ENCODE results near the gene AGO4. TPM values are rescaled to one million over a fixed set of nuclear protein-coding genes. Genes with fewer than 3 reads are reported as not detected.
A peak's percentile ranks its signal among the peaks of the same experiment; 100 is the strongest.
"Not testable (repeated sequence)": the region's sequence is repeated elsewhere in the genome, so short reads cannot be mapped to it uniquely, and the experiment has no call there.

The AGO4 gene
- total and polyA plus RNA-seq, 2 donors (not counting 1 experiment from before 2014, with no cell fraction given): 7.8 to 22.6 TPM

GRCh38 chr1:35769188-35769758 is 38.5 kb upstream of the AGO4 start:
- intact Hi-C loops (cut with micrococcal nuclease): loop anchor here (1.0 kb wide), 2 partner anchors 39 to 128 kb away; partner anchors contain the start of genes AGO4 and PSMB2
- Mint-ChIP-seq H3K9me3 (ENCODE audit: insufficient read depth) (no peaks in the 10 kb centered on the region), H3K4me3 (peak overlapping the region; percentile 97), H3K27ac (peak overlapping the region; percentile 80), H3K4me1 (peaks cover 7% of the 10 kb centered on the region), H3K27me3 (no peaks in the 10 kb centered on the region)
- WGBS (ENCODE audit: insufficient coverage): under 1% methylated on average over 58 of the region's 58 CpGs
- Histone ChIP-seq H3K4me3 (ENCODE audit: control extremely low read depth in 1 of 5, extremely low read depth in 1 of 5, insufficient read depth in 1 of 5, low read depth in 2 of 5, low read length in 4 of 5) (peak overlapping the region; percentile 65 to 99 (median 87)), H3K27ac (ENCODE audit: low read length in 2 of 2) (peak overlapping the region; percentile 51 to 83), H3K9me3 (ENCODE audit: control extremely low read depth in 1 of 3, control insufficient read depth in 2 of 3, insufficient read depth in 1 of 3, low read length in 2 of 3) (no peaks in the 10 kb centered on the region), H3K4me1 (ENCODE audit: control insufficient read depth in 2 of 2, insufficient read depth in 2 of 2, low read length in 2 of 2) (peaks cover 0 to 12% of the 10 kb centered on the region in 2 donors), H3K27me3 (replicated peaks in 1 of 4; ENCODE audit: control extremely low read depth in 1 of 4, control insufficient read depth in 3 of 4, insufficient read depth in 4 of 4, low read length in 3 of 4) (no peaks in the 10 kb centered on the region), H3K4me2 (replicated peaks; ENCODE audit: low read depth, low read length, poor library complexity, severe bottlenecking) (peak overlapping the region; percentile 99), H2AFZ (ENCODE audit: insufficient read depth, low read depth, low read length, poor library complexity, severe bottlenecking) (peak overlapping the region; percentile 99), H3K79me2 (ENCODE audit: control insufficient read depth, insufficient read depth, low read length) (no peaks in the 10 kb centered on the region), H4K20me1 (ENCODE audit: control insufficient read depth, insufficient read depth, low read length, poor library complexity, severe bottlenecking) (no peaks in the 10 kb centered on the region), H3K9ac (ENCODE audit: low read length) (peak overlapping the region; percentile 94), H3K36me3 (replicated peaks in 1 of 2; ENCODE audit: control extremely low read depth in 1 of 2, control insufficient read depth in 1 of 2, extremely low read depth in 1 of 2, insufficient read depth in 2 of 2, low read length in 1 of 2) (no peaks in the 10 kb centered on the region)
- POLR2A ChIA-PET: interaction anchor here (0.5 to 1.9 kb wide), 4 partner anchors 162 to 737 kb away, joined by 3 to 7 read pairs (median 4); partner anchors contain the start of genes AGO3, KIAA0319L, NCDN and ZMYM4
- TF ChIP-seq CTCF (IDR thresholded peaks at IDR 0.05) (no peak), EZH2 (IDR thresholded peaks at IDR 0.05; ENCODE audit: borderline replicate concordance, insufficient read depth, low read depth, low read length, poor library complexity, severe bottlenecking) (no peak)
- ATAC-seq (ENCODE audit: low read depth) (peak; percentile 73), DNase-seq (peak; percentile 84)
- CTCF ChIA-PET: interaction anchor here (0.7 to 6.0 kb wide), 10 partner anchors 11 to 318 kb away, joined by 3 to 56 read pairs (median 5); no protein-coding TSS in a partner anchor

GRCh38 chr1:35773711-35774110 is 34.1 kb upstream of the AGO4 start:
- DNase-seq (no peak), ATAC-seq (ENCODE audit: low read depth) (no peak)
- no peak overlapping the region for H3K9ac ChIP-seq (ENCODE audit: low read length)
- no peak overlapping the region for H3K4me3 Mint-ChIP-seq
- H3K9me3 ChIP-seq (ENCODE audit: control extremely low read depth in 1 of 3, control insufficient read depth in 2 of 3, insufficient read depth in 1 of 3, low read length in 2 of 3): no peaks in the 10 kb centered on the region
- peaks cover 8% of the 10 kb centered on the region for H3K4me1 Mint-ChIP-seq
- POLR2A ChIA-PET: no interaction called here
- CTCF ChIA-PET: interaction anchor here (0.7 to 7.1 kb wide), 3 partner anchors 9 to 323 kb away, joined by 3 to 60 read pairs (median 7); no protein-coding TSS in a partner anchor
- H4K20me1 ChIP-seq (ENCODE audit: control insufficient read depth, insufficient read depth, low read length, poor library complexity, severe bottlenecking): no peaks in the 10 kb centered on the region
- H3K27me3 ChIP-seq (replicated peaks in 1 of 4; ENCODE audit: control extremely low read depth in 1 of 4, control insufficient read depth in 3 of 4, insufficient read depth in 4 of 4, low read length in 3 of 4): no peaks in the 10 kb centered on the region
- intact Hi-C loops (cut with micrococcal nuclease): loop anchor here (1.0 to 10.0 kb wide), 4 partner anchors 46 to 919 kb away; partner anchors contain the start of gene SMIM12
- H3K4me3 ChIP-seq (ENCODE audit: control extremely low read depth in 1 of 5, extremely low read depth in 1 of 5, insufficient read depth in 1 of 5, low read depth in 2 of 5, low read length in 4 of 5): no peak overlapping the region
- H3K9me3 Mint-ChIP-seq (ENCODE audit: insufficient read depth): no peaks in the 10 kb centered on the region
- H3K27me3 Mint-ChIP-seq: no peaks in the 10 kb centered on the region
- TF ChIP-seq CTCF (IDR thresholded peaks at IDR 0.05): no peak
- TF ChIP-seq EZH2 (IDR thresholded peaks at IDR 0.05; ENCODE audit: borderline replicate concordance, insufficient read depth, low read depth, low read length, poor library complexity, severe bottlenecking): no peak
- no peaks in the 10 kb centered on the region for H3K36me3 ChIP-seq (replicated peaks in 1 of 2; ENCODE audit: control extremely low read depth in 1 of 2, control insufficient read depth in 1 of 2, extremely low read depth in 1 of 2, insufficient read depth in 2 of 2, low read length in 1 of 2)
- no peak overlapping the region for H2AFZ ChIP-seq (ENCODE audit: insufficient read depth, low read depth, low read length, poor library complexity, severe bottlenecking)
- no peak overlapping the region for H3K27ac ChIP-seq (ENCODE audit: low read length in 2 of 2)
- no peaks in the 10 kb centered on the region for H3K79me2 ChIP-seq (ENCODE audit: control insufficient read depth, insufficient read depth, low read length)
- peaks cover 0 to 8% of the 10 kb centered on the region in 2 donors for H3K4me1 ChIP-seq (ENCODE audit: control insufficient read depth in 2 of 2, insufficient read depth in 2 of 2, low read length in 2 of 2)
- no peak overlapping the region for H3K4me2 ChIP-seq (replicated peaks; ENCODE audit: low read depth, low read length, poor library complexity, severe bottlenecking)
- no peak overlapping the region for H3K27ac Mint-ChIP-seq

GRCh38 chr1:35776172-35776571 is 31.6 kb upstream of the AGO4 start:
- H3K4me3 ChIP-seq (ENCODE audit: control extremely low read depth in 1 of 5, extremely low read depth in 1 of 5, insufficient read depth in 1 of 5, low read depth in 2 of 5, low read length in 4 of 5); H2AFZ ChIP-seq (ENCODE audit: insufficient read depth, low read depth, low read length, poor library complexity, severe bottlenecking); ATAC-seq (ENCODE audit: low read depth); H3K4me3 Mint-ChIP-seq; H3K27me3 ChIP-seq (replicated peaks in 1 of 4; ENCODE audit: control extremely low read depth in 1 of 4, control insufficient read depth in 3 of 4, insufficient read depth in 4 of 4, low read length in 3 of 4); H3K4me1 ChIP-seq (ENCODE audit: control insufficient read depth in 2 of 2, insufficient read depth in 2 of 2, low read length in 2 of 2); H3K9ac ChIP-seq (ENCODE audit: low read length); H3K9me3 Mint-ChIP-seq (ENCODE audit: insufficient read depth); DNase-seq; H3K27me3 Mint-ChIP-seq; H3K4me1 Mint-ChIP-seq; H3K4me2 ChIP-seq (replicated peaks; ENCODE audit: low read depth, low read length, poor library complexity, severe bottlenecking); H3K79me2 ChIP-seq (ENCODE audit: control insufficient read depth, insufficient read depth, low read length); H3K27ac ChIP-seq (ENCODE audit: low read length in 2 of 2); H3K27ac Mint-ChIP-seq; H4K20me1 ChIP-seq (ENCODE audit: control insufficient read depth, insufficient read depth, low read length, poor library complexity, severe bottlenecking); POLR2A ChIA-PET; H3K36me3 ChIP-seq (replicated peaks in 1 of 2; ENCODE audit: control extremely low read depth in 1 of 2, control insufficient read depth in 1 of 2, extremely low read depth in 1 of 2, insufficient read depth in 2 of 2, low read length in 1 of 2); H3K9me3 ChIP-seq (ENCODE audit: control extremely low read depth in 1 of 3, control insufficient read depth in 2 of 3, insufficient read depth in 1 of 3, low read length in 2 of 3): not testable (repeated sequence)
- intact Hi-C loops (cut with micrococcal nuclease): loop anchor here (10.0 kb wide), 1 partner anchor 921 kb away; the partner anchor contains the start of gene SMIM12
- no CpG with 5 or more reads among the region's 6 CpGs for WGBS (ENCODE audit: insufficient coverage)
- CTCF ChIA-PET: interaction anchor here (0.7 to 7.1 kb wide), 10 partner anchors 9 to 544 kb away, joined by 3 to 60 read pairs (median 6); partner anchors contain the start of gene TFAP2E
